HG03045 (cell line): ENCODE measurements around the gene MSI2.

Experiments used
- ATAC-seq: cut with Tn5 transposase; IDR thresholded peaks from one replicate; pipeline ENCODE4 v1.9.1; 2021; ENCODE audit warnings: mild to moderate bottlenecking, moderate library complexity; ENCODE audit not compliant: unreplicated experiment

MSI2 gene

DNA sequence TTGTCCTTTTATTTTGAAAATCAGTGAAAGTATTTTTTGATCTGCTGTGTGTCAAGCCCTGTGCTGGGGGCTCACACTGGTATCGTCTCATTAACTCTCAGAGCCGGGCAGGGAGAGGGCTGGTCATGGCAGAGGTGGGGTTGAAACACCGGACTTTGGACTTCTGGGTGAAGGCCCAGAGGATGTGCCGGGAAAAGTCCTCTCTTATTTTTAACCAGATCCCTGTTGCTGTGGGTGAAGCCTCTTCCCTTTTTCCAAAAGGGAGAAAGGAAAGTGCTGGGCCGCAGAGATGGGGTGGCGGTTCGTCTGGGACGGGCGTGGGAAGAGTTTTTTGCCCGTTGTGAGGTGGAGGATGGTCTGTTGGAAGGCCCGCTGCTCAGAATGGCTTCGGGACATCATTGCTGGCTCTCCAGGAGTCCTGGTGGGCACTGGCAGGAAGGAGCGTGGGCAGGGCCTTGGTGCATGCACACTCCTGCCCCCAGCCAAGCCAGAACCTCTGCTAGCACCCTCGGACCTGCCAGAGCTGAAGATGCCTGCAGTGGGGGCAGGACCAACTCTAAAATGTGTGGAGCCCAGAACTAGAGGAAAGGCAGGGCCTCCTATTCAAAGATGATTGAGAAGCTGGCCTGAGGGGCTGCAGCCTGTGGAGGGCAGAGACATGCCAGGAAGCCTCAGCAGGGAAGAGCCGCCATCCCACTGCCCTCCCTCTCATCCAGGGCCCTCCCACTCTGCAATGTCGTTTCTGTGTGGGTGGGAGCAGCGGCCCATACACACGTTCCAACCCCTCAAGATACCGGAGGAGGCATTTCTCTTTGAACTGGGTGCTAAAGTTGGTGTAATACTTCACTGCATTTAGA, 275.6 kb downstream of the MSI2 start:
- no peak for ATAC-seq

DNA sequence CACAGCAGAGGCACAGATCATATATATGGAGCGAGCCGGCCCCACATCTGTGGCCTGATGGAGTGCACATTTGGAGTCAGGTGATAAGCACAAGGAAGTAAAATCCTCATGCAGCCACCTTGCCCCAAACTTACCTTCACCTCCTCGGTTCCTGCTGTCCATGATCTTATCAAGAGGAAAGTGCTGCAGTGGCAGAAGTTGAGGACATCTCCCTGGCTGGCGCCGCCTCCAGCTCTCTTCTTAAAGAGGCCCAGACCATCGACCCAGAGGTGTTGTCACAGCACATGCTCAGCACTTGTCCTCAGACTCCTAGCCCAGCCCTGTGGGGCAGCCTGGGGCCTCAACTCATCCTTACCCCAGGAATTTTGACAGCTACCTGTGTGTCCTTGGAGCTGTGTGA, 276.2 kb downstream of the MSI2 start:
- no peak for ATAC-seq

DNA sequence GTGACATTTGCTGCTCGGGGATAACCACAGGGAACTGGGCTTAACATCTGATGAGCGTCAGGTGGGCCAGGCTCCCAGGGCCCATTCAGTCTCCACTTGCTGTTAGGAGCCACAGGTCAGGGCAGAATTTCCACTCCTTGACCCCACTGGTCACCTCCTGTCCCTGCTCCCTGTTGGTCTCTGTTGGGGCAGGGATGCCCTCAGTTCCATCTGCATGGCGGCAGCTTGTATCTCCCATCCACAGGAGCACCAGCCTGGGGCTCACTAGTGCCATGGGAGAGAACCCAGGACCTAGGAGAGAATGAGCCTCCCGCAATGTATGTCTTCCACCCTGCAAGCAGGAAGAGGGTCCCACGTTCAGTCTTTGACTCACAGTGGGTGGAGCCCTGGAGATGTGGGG, 276.6 kb downstream of the MSI2 start:
- no peak for ATAC-seq

DNA sequence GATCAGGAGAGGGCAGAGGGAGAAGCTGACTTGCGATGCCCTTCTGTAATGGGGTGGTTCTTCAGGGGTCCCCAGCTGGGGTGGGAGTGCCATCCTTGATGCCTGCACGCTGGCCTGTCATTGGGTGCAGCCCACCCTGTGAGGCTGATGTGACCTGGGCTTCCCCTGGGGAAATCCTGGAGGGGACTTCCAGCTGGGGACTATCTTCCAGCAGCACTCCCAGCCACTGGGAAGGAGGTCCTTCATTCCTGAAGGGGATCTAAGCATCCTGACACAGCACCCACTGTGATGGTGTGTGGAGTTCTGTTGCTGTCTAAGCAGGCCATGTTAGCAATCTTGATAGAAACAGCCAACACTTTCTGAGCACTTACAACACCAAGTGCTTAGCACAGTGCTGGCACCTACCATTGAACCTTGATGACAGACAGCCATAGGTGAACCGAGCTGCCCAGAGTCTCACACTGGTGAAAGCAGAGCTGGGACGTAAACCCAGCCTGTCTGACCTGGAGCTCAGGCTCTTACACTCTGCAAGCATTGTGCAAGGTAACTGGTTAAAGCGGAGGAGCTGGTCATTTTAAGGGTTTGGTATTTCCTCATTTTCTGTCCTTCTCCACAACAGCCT, 277.5 kb downstream of the MSI2 start:
- ATAC-seq: no peak

DNA sequence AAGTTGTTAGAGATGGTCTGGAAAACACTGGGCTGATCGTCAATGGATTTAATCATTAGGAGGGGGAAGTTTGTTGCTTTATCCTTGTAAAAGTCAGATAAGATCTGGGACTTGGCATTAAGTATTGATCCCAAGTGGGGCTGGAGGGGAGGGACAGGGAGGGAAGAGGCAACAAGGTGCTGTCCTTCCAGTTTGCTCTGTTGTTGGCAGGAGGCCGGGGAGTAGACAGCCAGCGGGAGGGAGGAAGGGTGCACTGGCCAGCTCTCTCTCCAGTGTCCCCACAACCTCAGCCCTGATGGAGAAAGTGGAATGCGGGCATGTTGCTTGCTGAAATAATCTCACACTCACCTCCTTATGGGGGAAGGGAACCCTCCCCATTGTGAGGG, 278.5 kb downstream of the MSI2 start:
- no peak for ATAC-seq

DNA sequence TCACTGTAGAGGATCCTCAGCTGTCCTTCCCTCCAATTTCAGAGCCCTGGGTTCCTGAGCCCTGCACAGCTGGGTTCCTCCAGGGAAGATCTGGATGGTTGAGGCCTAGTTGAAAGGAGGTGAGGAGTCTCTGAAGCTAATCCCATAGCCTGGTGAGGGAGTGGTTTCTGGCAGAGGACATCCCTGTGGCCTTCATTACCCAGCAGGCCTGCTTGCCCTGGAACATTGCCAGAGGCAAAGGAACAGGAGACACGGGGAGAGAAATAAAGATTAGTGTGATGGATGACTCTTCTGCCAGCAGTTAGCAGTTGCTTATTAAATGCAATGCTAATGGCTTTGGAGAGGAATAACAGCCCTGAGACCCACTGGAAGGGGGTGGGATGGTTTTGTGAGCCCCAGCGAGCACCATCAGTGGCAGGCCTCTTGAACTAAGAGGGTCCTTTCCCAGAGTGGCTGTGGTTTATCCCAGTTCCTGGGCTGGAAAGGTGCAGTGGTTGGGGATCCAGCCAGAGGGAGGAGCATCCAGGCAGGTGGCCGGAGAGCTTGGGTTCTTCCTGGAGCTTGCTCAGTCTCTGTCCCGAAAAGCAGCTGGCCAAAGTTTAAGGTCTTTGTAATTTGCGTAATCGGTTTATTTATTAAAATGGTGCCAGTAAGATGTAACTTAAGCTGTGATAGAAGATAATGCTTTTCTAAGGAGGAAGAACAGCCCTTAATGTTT, 279.1 kb downstream of the MSI2 start:
- no peak for ATAC-seq

DNA sequence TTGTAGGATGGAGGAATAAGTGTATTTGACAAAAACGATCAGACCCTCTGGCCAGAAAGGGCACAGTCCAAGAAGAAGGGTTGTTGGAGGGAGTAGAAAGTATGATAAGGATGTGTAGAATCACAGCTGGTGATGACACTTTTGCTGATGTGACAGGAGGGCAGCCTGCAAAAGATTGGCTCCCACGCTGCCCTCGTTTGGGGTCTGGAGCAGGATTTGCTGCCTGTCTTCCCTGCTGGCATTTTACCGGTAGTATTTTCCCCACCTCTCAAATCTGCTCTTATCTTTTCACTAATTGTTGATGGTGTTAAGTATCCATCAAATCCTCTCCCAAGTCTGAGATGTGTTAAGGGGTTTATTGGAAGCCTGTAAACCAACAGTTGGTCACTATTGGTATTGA, 280.0 kb downstream of the MSI2 start:
- ATAC-seq: no peak

DNA sequence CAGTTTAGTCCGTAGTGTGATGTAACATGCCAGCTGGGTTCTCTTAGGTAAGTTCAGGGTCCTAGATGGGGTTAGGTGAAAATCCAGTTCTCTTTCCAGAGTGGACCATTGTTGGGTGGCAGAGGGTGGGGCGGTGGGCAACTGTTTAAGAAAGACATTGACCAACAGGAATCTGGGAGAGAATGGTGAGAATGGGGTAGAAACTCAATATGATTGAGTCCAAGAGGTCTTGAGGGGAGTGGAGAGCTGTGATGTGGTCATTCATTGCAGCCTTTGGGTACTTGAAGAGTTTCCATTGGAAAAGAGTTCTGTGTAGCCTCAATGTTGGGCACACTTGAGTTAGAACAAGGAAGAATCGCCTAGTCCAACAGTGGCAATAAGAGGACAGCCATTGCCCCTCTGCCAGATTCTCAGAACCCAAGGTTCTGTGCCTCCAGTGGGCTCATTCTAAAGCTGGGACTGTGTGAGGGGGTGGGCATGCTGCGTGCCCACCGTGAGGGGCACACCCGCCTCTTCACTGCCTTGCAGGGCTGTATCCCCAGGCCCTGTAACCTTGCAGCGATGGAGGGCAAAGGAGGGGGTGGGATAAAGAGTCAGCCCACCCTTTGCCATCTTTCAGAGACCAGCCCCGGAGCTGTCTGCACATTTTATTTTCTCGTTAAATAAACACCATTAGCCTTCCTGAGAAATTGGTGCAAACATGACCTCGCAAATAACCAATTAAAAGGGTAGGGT, 280.6 kb downstream of the MSI2 start:
- no peak for ATAC-seq

DNA sequence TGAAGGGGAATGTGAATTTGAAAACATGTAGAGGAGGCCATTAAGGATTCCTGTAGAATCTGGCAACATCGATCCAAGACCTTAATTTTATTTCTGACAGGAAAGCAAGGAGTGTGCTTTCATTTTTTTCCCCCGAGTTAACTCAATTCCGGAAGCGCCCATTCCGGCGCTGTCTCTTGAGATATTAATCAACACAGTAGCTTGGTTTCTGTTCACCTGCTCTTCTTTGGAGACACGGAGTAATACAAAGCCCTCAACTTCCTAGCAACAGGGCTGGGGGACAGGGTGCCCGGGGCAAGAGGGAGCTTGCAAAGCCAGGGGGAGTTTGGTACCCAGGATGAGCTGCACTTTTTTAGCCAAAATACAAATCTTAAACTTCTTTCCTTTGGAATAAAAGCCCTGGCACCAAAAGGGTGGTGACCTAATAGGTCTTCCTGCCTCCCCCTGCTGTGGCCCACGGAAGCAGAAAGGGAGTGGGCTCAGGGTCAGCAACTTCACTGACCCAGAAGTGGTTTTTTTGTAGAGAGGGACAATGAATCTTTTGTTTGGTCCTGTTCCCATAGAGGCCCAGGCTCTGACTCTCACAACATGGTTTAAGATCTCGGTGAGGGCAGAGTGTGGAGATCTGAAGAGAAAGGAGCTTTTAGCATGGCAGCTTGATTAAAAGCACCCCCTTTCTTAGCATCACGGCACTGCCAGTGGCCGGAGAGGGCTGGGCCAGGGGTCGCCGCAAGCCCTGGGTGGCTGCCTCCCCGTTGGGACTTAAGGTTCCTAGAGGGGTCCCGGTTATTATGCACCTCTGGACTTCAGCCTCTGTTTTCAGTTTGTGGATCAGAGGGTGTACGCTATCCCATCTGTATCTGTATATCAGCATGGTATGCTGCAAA, 281.4 kb downstream of the MSI2 start:
- no peak for ATAC-seq

DNA sequence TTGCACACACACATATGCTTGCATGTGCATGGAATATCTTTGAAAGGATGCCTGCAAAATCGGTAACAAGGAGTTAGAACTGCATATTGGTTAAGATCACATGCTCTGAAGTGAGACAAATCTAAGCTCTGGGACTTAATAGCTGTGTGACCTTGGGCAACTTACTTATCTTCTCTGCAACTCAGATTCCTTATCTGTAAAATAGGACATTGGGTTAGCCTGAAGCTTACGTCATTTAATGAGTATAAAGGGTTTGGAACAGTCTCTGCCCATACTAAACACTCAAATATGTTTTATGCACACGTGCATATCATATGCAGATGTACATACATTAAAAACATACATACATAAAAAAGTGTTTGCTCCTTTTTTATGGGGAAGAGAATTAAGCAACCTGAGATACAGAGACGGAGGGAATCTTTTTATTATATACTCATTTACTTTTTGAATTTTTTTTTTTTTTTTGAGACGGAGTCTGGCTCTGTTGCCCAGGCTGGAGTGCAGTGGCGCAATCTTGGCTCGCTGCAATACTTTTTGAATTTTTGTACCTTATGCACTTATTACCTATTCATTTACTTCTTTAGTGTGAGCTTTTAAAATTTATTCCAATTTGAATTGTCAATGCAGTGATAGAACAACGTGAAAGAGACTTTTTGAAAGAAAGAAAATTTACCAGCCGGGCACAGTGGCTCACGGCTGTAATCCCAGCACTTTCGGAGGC, 282.6 kb downstream of the MSI2 start:
- ATAC-seq: no peak

DNA sequence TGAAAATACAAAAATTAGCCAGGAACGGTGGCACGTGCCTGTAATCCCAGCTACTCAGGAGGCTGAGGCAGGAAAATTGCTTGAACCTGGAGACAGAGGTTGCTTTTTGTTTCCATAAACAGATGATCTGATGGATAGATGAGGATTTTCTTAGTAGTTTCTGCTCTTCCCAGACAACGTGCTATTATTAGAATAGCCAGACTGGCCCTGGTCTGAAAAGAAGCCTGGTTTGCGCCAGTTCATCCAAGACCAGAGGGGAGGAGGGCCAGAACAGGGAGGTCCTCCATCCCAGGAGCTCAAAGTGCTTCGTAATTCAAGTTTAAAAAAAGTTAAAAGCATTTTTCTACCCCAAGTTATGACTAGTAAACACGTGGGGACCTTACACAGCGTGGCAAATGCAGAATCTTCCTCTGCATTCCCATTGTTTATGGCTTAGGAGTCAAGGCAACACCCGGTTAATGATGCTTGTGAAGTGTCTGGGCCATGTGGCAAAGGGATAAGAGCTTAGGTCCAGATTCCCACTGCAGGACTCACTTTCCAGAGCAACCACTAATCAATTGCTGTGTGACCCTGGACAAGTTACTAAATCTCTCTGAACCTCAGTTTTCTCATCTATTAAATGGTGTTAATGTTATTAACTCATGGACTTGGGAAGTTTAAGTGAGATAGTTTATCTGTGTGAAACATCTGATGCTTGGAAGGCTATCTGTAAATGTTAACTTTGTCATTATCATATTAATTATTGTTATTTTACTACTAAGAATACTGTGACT, 283.4 kb downstream of the MSI2 start:
- no peak for ATAC-seq

DNA sequence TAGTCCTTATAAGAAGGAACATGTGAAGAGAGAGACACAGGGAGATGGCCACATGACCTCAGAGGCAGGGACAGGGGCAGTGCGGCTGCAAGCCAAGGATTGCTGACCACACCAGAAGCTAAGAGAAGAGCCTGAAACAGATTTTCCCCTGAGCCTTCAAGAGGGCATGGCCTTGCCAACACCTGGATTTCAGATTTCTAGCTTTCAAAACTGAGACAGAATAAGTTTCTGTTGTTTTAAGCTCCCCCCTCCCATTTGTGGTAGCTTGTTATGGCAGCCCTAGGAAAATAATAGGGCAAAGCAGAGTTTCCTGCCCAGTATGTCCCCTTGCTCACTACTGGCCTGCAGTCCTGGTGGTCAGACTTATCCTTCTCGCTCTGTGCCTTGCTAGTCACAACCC, 284.3 kb downstream of the MSI2 start:
- ATAC-seq: no peak

DNA sequence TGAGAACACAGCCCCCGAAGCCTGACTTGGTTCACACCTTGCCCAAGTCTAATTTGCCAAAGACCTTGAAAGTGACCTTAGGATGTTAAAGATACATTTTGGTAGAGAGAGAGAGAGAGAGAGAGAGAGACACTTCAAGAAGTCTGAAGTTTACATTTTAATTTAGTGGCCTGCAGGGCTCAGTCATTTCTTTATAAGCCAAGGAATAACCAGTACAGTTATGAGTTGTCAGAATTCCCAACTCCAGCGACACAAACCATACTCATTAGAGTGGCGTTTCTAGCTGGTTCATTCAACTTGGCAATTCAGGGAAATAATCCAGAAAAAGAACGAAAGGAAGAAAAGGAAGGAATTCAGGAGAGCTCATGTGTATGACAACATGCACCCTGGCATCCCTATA, 284.7 kb downstream of the MSI2 start:
- no peak for ATAC-seq

DNA sequence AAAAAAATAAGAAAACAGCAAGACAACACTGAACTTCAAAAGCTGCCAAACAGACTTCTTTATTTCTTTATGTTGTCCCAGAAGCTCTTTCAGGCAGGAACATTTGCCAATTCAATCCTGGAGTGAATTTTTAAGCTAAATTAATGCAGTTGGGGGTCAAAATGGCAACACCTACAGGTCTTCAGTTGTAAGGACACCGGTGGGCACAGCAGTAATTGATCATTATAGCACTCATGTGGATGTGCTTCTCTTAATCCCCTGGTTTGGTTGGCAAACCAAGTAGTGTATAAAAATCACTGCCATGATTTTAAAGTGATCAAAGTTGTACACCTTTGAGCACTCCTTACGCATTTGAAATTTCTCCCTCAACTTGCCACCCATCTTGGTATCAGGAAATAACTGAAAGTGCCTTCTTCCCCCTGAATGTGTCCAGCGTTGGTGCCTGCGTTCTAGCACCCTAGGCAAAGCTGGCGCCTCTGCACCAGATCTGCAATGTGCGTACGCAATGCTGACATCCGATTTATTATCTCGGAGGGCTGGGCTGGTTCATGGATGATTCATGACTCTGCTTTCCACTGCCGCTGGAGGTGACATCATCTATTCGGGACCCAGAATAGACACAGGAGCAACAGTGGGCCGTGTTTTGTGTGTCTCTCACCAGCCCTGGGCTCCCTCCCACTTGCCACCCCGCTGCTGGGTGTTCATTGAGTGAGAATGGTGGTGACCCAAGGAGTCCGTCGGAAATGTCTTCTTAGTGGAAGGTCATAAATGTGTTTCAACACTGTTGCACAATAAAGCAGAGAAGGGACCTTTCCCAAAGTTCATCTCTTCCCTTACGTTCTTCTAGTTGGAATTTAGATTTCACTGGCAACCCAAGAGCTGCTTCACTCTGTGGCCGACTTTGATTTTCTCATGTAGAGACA, 285.4 kb downstream of the MSI2 start:
- no peak for ATAC-seq

DNA sequence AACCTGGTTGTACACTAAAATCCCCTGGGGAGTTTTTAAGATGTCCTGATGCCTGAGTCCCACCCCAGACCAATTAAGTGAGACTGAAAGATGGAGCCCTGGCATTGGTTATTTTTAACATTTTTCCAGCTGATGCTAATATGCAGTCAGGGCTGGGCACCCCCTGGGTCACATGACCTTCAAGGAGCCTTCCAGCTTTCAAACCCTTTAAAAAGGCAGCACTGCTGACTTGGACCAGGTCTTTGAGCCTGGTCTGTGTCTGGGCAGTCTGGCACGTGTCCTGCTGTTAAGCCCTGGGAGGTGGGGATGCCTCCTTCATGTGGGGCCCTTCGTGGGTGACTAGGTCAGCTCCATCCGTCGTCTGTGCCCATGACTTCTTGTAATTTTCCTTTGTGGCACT, 286.2 kb downstream of the MSI2 start:
- no peak for ATAC-seq

DNA sequence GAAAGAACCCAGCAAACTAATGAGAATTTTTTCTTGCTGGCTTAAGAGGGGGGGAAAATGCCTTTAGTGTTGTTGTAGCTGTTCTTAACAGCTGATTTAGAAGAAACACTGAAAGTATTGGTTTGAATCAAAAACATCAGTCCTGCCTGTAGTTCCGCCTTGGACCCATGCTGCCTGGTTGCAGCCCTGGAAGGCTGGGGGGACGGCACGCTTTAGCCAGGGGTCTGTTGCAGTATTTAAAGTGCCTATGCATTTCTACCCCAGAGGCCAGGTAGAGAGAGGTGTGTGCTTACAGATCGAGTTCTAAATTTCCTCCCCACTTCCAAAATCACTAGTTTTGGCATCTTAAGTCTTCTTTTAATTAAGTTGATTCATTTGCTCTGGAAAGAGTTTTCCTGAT, 286.9 kb downstream of the MSI2 start:
- no peak for ATAC-seq

DNA sequence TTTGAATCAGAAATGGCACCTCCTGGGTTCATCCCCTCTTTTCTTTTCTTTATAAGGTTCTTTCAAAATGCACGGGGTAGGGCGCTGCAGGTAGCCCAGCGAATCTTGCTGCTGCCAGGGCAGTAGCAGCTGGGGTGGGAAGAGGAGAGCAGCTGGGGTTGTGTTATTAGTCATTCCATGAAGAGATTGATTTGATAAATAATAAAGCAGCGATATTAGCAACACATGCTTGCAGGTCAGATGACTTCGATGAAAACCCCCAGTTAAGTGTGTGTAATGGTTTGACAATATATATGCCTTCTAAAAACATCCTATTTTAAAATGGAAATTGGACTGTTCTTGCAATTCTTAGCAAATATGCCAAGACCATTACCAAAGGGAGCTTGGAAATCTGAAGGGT, 288.1 kb downstream of the MSI2 start:
- no peak for ATAC-seq
